Esophagus muscularis mucosa (tissue), 4 donors: ENCODE results near the gene EHHADH.
"Not testable (repeated sequence)": the region's sequence is repeated elsewhere in the genome, so short reads cannot be mapped to it uniquely, and the experiment has no call there.

ENCODE experiments used
- EP300 ChIP-seq: sonication (generic); formaldehyde crosslinking; IDR thresholded peaks from one replicate; pipeline ENCODE4 v1.6.1; 2017; ENCODE audit warnings: antibody characterized with exemption
- POLR2A ChIP-seq: fragments of 450-650 bp; IDR thresholded peaks from one replicate; pipeline ENCODE4 v1.6.1; 2017; ENCODE audit warnings: antibody characterized with exemption, moderate library complexity, mild to moderate bottlenecking, low read depth
- POLR2AphosphoS5 ChIP-seq, 2 donors: sonication (generic); formaldehyde crosslinking; IDR thresholded peaks; one replicate each; pipeline ENCODE4 v1.6.1; 2017; ENCODE audit warnings: antibody characterized with exemption in 2 of 2
- TF ChIP-seq, protein P1 (sequence below), 3 experiments: fragments of 200-600 bp in 2 of 3; fragments of 450-650 bp in 1 of 3; sonication (generic) in 2 of 3; IDR thresholded peaks; one replicate each; pipeline ENCODE4 v1.5.1; 2017 to 2019; ENCODE audit warnings: antibody characterized with exemption in 3 of 3, mild to moderate bottlenecking in 2 of 3, moderate library complexity in 1 of 3

GRCh38 chr3:185226526-185226925 is 27.3 kb downstream of the EHHADH start:
- TF ChIP-seq, protein P1, sequence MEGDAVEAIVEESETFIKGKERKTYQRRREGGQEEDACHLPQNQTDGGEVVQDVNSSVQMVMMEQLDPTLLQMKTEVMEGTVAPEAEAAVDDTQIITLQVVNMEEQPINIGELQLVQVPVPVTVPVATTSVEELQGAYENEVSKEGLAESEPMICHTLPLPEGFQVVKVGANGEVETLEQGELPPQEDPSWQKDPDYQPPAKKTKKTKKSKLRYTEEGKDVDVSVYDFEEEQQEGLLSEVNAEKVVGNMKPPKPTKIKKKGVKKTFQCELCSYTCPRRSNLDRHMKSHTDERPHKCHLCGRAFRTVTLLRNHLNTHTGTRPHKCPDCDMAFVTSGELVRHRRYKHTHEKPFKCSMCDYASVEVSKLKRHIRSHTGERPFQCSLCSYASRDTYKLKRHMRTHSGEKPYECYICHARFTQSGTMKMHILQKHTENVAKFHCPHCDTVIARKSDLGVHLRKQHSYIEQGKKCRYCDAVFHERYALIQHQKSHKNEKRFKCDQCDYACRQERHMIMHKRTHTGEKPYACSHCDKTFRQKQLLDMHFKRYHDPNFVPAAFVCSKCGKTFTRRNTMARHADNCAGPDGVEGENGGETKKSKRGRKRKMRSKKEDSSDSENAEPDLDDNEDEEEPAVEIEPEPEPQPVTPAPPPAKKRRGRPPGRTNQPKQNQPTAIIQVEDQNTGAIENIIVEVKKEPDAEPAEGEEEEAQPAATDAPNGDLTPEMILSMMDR (IDR thresholded peaks at IDR 0.05), result not testable (repeated sequence)
- TF ChIP-seq EP300; POLR2A; POLR2AphosphoS5 (IDR thresholded peaks at IDR 0.05): not testable (repeated sequence)
